IPS-18a (cell line): ENCODE measurements around the gene NOD2.

Source experiments
- H3K27ac ChIP-seq: one replicate; pipeline ENCODE4 v1.5.1; 2013; ENCODE audit warnings: low read length
- H3K27me3 ChIP-seq: one replicate; pipeline ENCODE4 v1.6.1; 2013; ENCODE audit warnings: mild to moderate bottlenecking, low read length; ENCODE audit not compliant: control insufficient read depth, insufficient read depth
- H3K36me3 ChIP-seq: one replicate; pipeline ENCODE4 v1.6.1; 2013; ENCODE audit warnings: low read depth, low read length; ENCODE audit not compliant: control insufficient read depth
- H3K4me1 ChIP-seq: one replicate; pipeline ENCODE4 v1.6.1; 2013; ENCODE audit warnings: low read depth, low read length; ENCODE audit not compliant: control insufficient read depth
- H3K4me3 ChIP-seq: one replicate; pipeline ENCODE4 v1.5.1; 2013; ENCODE audit warnings: low read length
- H3K9ac ChIP-seq: one replicate; pipeline ENCODE4 v1.6.1; 2013; ENCODE audit warnings: mild to moderate bottlenecking, low read length, moderate library complexity
- H3K9me3 ChIP-seq: one replicate; pipeline ENCODE4 v1.6.1; 2013; ENCODE audit warnings: low read depth, low read length; ENCODE audit not compliant: control insufficient read depth

Gene NOD2

GRCh38 chr16:50662306-50662940, 31.0 kb upstream of the NOD2 start:
- Histone ChIP-seq H3K36me3 (no peaks in the 10 kb centered on the region), H3K4me3 (no peak overlapping the region), H3K27me3 (no peaks in the 10 kb centered on the region), H3K4me1 (peaks cover 3% of the 10 kb centered on the region), H3K9ac (no peak overlapping the region), H3K27ac (no peak overlapping the region), H3K9me3 (no peaks in the 10 kb centered on the region)

- no peaks in the 10 kb centered on the region for H3K27me3 ChIP-seq
- H3K9me3 ChIP-seq, result no peaks in the 10 kb centered on the region
- no peak overlapping the region for H3K4me3 ChIP-seq
- H3K9ac ChIP-seq, result no peak overlapping the region
- no peak overlapping the region for H3K27ac ChIP-seq
- H3K36me3 ChIP-seq, result no peaks in the 10 kb centered on the region
- H3K4me1 ChIP-seq, result peaks cover 3% of the 10 kb centered on the region
These were observed 29.1 kb upstream of the NOD2 start for GRCh38 chr16:50664270-50664669.

GRCh38 chr16:50665128-50665878, 28.1 kb upstream of the NOD2 start:
- H3K27me3 ChIP-seq, result no peaks in the 10 kb centered on the region
- peaks cover 3% of the 10 kb centered on the region for H3K4me1 ChIP-seq
- H3K9me3 ChIP-seq, result no peaks in the 10 kb centered on the region
- H3K36me3 ChIP-seq, result no peaks in the 10 kb centered on the region
- H3K9ac ChIP-seq, result peak overlapping the region; percentile 19
- no peak overlapping the region for H3K27ac ChIP-seq
- H3K4me3 ChIP-seq, result peak overlapping the region; percentile 67

GRCh38 chr16:50666658-50667496, 26.5 kb upstream of the NOD2 start:
- no peak overlapping the region for H3K27ac ChIP-seq

GRCh38 chr16:50667497-50668367, 25.7 kb upstream of the NOD2 start:
- H3K27ac ChIP-seq, result no peak overlapping the region
- H3K27me3 ChIP-seq, result no peaks in the 10 kb centered on the region
- no peak overlapping the region for H3K4me3 ChIP-seq
- peaks cover 3% of the 10 kb centered on the region for H3K4me1 ChIP-seq
- no peak overlapping the region for H3K9ac ChIP-seq
- peaks cover 16% of the 10 kb centered on the region for H3K9me3 ChIP-seq
- H3K36me3 ChIP-seq, result no peaks in the 10 kb centered on the region

More at GRCh38 chr16:50666658-50667496, 26.5 kb upstream of the NOD2 start:
- no peaks in the 10 kb centered on the region for H3K36me3 ChIP-seq
- no peak overlapping the region for H3K4me3 ChIP-seq
- no peaks in the 10 kb centered on the region for H3K27me3 ChIP-seq
- H3K9me3 ChIP-seq, result peaks cover 7% of the 10 kb centered on the region
- H3K9ac ChIP-seq, result no peak overlapping the region
- peaks cover 3% of the 10 kb centered on the region for H3K4me1 ChIP-seq

- Histone ChIP-seq H3K27me3 (no peaks in the 10 kb centered on the region), H3K36me3 (no peaks in the 10 kb centered on the region), H3K9ac (no peak overlapping the region), H3K4me1 (peaks cover 3% of the 10 kb centered on the region), H3K4me3 (no peak overlapping the region), H3K27ac (no peak overlapping the region), H3K9me3 (peaks cover 16% of the 10 kb centered on the region)
These were observed 24.9 kb upstream of the NOD2 start for GRCh38 chr16:50668368-50669008.

GRCh38 chr16:50669741-50670140, 23.7 kb upstream of the NOD2 start:
- Histone ChIP-seq H3K27ac (no peak overlapping the region), H3K4me3 (no peak overlapping the region)

GRCh38 chr16:50670476-50670875, 22.9 kb upstream of the NOD2 start:
- peaks cover 16% of the 10 kb centered on the region for H3K9me3 ChIP-seq
- no peak overlapping the region for H3K4me3 ChIP-seq
- no peak overlapping the region for H3K9ac ChIP-seq
- no peak overlapping the region for H3K27ac ChIP-seq
- no peaks in the 10 kb centered on the region for H3K4me1 ChIP-seq
- no peaks in the 10 kb centered on the region for H3K27me3 ChIP-seq
- no peaks in the 10 kb centered on the region for H3K36me3 ChIP-seq

More at GRCh38 chr16:50669741-50670140, 23.7 kb upstream of the NOD2 start:
- Histone ChIP-seq H3K36me3 (no peaks in the 10 kb centered on the region), H3K4me1 (peaks cover 3% of the 10 kb centered on the region), H3K9ac (no peak overlapping the region), H3K9me3 (peaks cover 16% of the 10 kb centered on the region), H3K27me3 (no peaks in the 10 kb centered on the region)

GRCh38 chr16:50671644-50672260, 21.7 kb upstream of the NOD2 start:
- peaks cover 16% of the 10 kb centered on the region for H3K9me3 ChIP-seq
- H3K9ac ChIP-seq, result no peak overlapping the region
- H3K36me3 ChIP-seq, result no peaks in the 10 kb centered on the region
- H3K4me3 ChIP-seq, result no peak overlapping the region
- no peaks in the 10 kb centered on the region for H3K4me1 ChIP-seq
- no peaks in the 10 kb centered on the region for H3K27me3 ChIP-seq
- no peak overlapping the region for H3K27ac ChIP-seq

GRCh38 chr16:50673496-50674275, 19.7 kb upstream of the NOD2 start:
- H3K27ac ChIP-seq, result no peak overlapping the region
- H3K4me1 ChIP-seq, result no peaks in the 10 kb centered on the region
- H3K9me3 ChIP-seq, result peaks cover 16% of the 10 kb centered on the region
- H3K36me3 ChIP-seq, result no peaks in the 10 kb centered on the region
- H3K9ac ChIP-seq, result no peak overlapping the region
- H3K27me3 ChIP-seq, result no peaks in the 10 kb centered on the region
- H3K4me3 ChIP-seq, result no peak overlapping the region
